DLD1 (cell line): ENCODE data around the gene TRIM38.
"Not testable (repeated sequence)": the region's sequence is repeated elsewhere in the genome, so short reads cannot be mapped to it uniquely, and the experiment has no call there.

Source experiments
- in situ Hi-C: cut with HindIII; loops from 2 replicates; pipeline ENCODE4 v1.10.0; 2017; ENCODE audit warnings: low sequenced_read_pairs

The TRIM38 gene

DNA sequence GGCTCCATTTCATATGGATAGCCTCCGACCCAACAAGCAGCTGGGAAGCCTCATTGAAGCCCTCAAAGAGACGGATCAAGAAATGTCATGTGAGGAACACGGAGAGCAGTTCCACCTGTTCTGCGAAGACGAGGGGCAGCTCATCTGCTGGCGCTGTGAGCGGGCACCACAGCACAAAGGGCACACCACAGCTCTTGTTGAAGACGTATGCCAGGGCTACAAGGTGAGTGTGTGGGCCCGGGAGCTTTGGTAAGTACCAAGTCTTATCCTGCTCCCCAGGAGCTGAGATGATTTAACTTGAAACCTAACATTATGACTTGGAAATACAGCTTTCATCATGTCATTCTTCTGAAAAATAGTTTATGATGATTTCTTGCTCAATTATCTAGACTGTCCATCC lies 4.1 kb downstream of the TRIM38 start:
- in situ Hi-C loops, result no loop called here

DNA sequence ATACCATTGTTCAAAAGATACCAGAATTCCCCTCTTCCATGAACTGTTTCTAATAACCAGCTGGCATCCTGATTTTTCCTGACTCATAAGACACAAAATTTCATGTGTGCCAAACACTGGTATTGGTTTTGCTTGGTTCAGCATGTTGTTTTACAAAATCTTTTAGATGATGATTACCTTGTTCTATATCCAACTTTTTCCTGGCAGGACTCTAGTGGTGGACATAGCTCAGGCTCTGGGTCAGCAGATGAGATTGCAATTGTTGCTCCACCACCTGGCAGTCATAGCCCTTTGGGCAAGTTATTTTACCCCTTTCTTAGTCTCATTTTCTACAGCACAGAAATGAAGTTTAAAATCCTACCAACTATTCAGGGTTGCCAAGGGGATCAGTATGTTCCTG lies 6.2 kb downstream of the TRIM38 start:
- in situ Hi-C loops, result no loop called here

- in situ Hi-C loops, result no loop called here
Measured at GRCh38 chr6:25971187-25971821, 8.7 kb downstream of the TRIM38 start.

GRCh38 chr6:25972128-25972527 lies 9.5 kb downstream of the TRIM38 start:
- in situ Hi-C loops, result no loop called here

DNA sequence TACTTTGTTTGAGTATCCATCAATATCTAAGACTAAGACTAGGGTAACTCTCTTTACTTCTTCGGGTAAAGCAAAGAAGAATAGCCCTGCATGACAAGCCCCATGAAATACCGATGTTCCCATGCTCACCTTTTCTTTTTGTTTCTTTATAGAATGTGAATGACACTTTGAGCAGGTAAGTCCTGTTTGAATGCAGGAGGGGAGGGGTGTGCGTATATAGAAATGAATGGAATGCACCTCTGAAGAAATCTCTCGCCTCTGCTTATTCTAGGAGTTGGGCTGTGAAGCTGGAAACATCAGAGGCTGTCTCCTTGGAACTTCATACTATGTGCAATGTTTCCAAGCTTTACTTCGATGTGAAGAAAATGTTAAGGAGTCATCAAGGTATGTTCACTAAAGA lies 10.3 kb downstream of the TRIM38 start:
- in situ Hi-C loops, result no loop called here

GRCh38 chr6:25973923-25974555 lies 11.4 kb downstream of the TRIM38 start:
- in situ Hi-C loops, result no loop called here

- in situ Hi-C loops, result no loop called here
Measured at GRCh38 chr6:25975923-25976560, 13.4 kb downstream of the TRIM38 start.

DNA sequence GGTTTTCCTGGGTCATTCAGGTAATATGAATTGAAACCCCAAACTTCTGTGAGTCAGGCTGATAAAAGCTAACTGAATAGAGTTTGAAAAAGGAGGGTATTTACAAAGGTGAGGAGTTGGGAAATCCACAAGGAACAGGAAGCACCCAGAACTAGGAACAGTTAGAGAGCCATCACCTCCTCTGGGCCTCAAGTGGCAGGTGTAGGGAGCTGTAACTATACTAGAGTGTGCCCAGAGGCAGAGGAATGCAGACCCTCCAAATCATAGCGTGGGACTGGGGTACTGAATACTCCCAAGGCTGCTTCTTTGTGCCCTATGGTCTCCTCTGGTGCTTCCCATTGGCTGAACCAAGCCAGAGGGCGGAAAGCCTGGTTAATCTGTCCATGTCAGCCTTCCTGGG lies 18.3 kb downstream of the TRIM38 start:
- in situ Hi-C loops, result no loop called here

- in situ Hi-C loops, result no loop called here
Measured at GRCh38 chr6:25981568-25982263, 19.1 kb downstream of the TRIM38 start.

GRCh38 chr6:25984265-25984664 lies 21.7 kb downstream of the TRIM38 start:
- in situ Hi-C loops, result no loop called here

DNA sequence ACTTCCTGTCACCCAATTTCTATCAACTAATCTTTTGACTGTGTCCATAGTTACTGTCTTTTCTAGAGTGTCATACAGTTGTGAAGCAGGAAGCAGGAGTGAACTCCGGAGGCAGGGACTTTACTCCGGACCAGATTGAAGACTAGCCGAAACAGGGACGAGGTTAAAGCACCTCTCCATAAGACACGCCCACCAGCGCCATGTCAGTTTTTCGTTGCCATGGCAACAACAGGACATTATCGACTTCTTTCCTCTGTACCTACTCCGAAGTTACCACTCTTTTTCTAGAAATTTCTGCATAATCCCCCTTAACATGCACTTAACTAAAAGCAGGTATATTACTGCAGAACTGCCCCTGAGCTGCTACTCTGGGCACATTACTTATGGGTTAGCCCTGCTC lies 25.2 kb downstream of the TRIM38 start:
- in situ Hi-C loops, result no loop called here

DNA sequence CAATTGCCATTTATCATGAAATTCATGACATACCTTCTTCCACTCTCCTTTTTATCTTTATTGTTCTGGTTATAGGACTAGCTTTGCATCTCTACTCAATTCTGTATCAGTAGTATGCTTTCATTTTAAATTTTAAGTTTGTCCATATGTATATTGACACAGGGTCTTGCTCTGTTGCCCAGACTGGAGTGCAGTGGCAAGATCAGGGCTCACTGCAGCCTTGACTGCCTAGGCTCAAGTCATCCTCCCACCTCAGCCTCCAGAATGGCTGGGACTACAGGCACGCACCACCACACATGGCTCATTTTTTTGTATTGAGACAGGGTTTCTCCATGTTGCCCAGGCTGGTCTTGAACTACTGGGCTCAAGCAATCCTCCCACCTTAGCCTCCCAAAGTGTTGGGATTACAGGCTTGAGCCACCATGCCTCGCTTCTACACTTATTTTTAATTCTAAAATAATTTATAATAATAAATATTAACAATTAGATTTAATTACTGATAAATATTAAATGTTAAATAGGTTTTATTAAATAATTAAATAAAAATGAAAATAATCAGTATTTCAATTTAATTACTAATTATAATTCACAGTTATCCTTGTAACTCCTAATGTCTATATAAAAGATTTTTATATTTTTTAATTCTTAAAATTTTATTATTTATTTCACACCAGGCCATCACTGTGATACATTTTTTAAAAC lies 27.7 kb downstream of the TRIM38 start:
- in situ Hi-C loops, result no loop called here

DNA sequence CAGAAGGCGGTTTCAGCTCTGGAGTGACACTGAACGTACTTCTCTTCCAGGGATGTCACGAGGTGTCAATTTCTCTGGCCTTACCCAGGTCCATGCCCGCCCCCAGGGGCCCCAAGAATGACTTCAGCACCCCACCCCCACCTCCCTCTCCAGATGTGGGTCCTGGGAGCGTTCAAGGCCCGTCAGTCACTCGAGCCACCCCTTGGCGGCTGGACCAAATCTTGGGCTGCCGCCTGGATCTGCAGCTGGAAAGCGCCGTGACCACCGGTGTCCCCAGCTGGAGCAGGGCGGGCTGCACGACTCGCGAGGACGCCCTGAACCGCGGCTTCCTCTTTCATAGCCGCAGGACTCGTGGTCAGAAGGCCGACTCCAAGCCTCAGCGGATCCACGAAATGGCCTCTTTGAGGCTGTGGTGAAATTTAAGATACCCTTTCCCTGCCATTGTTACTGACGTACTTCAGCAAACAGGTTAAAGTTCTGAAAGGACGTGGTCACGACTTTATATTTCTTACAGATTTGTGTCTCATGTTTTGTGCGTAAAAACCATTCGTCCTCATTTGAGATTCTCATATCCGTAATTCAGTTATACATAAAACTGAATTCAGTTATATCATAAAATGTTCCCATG lies 29.3 kb downstream of the TRIM38 start:
- in situ Hi-C loops, result no loop called here

GRCh38 chr6:25992413-25993340 lies 30.1 kb downstream of the TRIM38 start:
- in situ Hi-C loops, result no loop called here

- in situ Hi-C loops, result not testable (repeated sequence)
Measured at GRCh38 chr6:25993341-25993684, 30.7 kb downstream of the TRIM38 start.

GRCh38 chr6:25995507-25995906 lies 32.9 kb downstream of the TRIM38 start:
- in situ Hi-C loops, result no loop called here

DNA sequence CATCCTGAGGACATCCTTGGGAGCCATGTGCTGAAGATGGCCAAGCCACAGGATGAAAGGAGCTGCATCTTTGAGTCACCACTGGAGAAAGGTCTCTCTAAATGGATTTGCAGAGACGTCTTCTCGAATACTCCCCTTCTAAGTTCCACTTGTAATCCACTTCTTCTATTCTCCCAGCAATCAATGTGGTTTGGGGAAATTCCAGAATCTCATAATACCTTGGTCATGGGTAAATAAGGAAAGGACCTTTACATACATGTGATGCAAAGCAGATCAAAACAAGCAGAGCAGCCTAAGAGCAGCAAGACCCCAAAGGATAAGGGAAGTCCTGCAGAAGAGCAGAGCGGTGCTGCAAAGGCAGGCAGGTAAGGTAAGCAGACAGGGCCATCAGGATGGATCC lies 35.3 kb downstream of the TRIM38 start:
- in situ Hi-C loops, result no loop called here

DNA sequence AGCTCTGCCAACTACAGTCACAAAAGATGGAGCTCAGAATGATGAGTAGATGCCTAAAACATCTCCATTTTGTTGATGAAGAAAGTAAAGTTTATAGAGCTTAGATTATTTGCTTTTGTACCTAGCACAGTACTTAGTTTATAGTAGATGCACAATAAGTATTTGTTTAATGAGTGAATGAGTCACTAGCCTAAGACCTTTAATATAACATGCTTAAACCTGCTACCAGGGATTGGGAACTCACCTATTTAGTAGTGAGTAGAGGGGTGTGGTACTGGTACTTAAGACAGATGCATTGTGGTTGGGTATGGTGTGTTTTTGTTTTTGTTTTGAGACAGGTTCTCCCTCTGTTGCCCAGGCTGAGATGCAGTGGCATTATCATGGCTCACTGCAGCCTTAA lies 35.8 kb downstream of the TRIM38 start:
- in situ Hi-C loops, result no loop called here

DNA sequence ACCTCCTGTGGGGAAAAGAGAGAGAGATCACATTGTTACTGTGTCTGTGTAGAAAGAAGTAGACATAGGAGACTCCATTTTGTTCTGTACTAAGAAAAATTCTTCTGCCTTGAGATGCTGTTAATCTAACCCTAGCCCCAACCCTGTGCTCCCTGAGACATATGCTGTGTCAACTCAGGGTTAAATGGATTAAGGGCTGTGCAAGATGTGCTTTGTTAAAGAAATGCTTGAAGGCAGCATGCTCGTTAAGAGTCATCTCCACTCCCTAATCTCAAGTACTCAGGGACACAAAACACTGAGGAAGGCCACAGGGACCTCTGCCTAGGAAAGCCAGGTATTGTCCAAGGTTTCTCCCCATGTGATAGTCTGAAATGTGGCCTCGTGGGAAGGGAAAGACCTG lies 36.6 kb downstream of the TRIM38 start:
- in situ Hi-C loops, result not testable (repeated sequence)
